ENCODE data around the gene NAP1L1. TPM values are rescaled to one million over a fixed set of nuclear protein-coding genes. Genes with fewer than 3 reads are reported as not detected.

NAP1L1 gene
- total RNA-seq, 1 experiment from 2014 or later, result 946 TPM

DNA sequence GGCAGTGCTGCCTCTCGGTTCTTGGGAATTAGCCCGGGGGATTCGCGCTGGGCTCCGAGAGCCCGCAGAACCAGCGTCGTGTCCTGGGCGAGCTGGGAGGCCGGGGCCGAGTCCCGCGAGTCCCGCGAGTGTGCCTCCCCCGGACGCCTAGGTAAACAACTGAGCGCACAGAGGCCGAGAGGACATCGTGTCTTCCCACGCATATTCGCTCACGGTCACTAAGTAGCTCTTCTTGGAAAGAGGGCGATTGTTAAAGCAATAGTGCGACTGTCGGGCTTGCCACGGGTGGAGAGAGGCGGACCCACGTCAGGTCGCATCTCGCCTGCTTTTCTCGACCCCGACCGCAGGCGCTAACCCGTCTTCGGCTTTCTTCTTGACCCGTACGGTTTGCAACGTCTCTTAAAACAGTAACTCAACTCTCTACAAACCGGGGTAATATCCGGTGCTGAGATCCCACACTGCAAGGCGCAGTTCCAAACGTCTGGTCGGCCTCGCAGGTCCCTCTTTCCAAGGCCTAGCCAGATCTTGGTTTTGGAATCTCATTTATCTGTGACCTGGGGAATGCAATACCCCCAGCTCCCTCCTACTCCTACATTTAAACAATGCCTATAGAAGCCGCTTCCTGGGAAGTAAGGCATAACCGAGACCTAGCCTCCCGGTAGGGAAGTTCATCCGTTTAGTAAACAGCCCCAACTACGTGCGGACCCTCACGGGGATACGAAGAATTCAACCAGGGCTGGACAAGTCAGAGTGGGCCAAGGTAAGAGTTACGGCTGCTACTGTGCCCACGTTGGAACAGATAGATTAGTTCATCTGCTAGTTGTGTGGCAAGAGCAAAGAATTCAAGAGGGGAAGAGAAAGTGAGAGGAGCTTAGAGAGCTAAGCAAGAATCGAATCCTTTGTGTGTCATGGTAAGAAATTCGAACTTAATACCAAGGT, 52.2 kb downstream of the NAP1L1 start (continued):
- TF ChIP-seq, protein P1, sequence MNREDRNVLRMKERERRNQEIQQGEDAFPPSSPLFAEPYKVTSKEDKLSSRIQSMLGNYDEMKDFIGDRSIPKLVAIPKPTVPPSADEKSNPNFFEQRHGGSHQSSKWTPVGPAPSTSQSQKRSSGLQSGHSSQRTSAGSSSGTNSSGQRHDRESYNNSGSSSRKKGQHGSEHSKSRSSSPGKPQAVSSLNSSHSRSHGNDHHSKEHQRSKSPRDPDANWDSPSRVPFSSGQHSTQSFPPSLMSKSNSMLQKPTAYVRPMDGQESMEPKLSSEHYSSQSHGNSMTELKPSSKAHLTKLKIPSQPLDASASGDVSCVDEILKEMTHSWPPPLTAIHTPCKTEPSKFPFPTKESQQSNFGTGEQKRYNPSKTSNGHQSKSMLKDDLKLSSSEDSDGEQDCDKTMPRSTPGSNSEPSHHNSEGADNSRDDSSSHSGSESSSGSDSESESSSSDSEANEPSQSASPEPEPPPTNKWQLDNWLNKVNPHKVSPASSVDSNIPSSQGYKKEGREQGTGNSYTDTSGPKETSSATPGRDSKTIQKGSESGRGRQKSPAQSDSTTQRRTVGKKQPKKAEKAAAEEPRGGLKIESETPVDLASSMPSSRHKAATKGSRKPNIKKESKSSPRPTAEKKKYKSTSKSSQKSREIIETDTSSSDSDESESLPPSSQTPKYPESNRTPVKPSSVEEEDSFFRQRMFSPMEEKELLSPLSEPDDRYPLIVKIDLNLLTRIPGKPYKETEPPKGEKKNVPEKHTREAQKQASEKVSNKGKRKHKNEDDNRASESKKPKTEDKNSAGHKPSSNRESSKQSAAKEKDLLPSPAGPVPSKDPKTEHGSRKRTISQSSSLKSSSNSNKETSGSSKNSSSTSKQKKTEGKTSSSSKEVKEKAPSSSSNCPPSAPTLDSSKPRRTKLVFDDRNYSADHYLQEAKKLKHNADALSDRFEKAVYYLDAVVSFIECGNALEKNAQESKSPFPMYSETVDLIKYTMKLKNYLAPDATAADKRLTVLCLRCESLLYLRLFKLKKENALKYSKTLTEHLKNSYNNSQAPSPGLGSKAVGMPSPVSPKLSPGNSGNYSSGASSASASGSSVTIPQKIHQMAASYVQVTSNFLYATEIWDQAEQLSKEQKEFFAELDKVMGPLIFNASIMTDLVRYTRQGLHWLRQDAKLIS (CRISPR knock-in tag; IDR thresholded peaks at IDR 0.05; ENCODE audit: borderline replicate concordance), result 0 out of 2 replicates have a peak, but pooled peaks have one; percentile 29
- TF ChIP-seq GRHL2 (CRISPR knock-in tag; IDR thresholded peaks at IDR 0.05; ENCODE audit: insufficient replicate concordance, severe bottlenecking), result no peak
- no peak for TF ChIP-seq OVOL2 (CRISPR knock-in tag; IDR thresholded peaks at IDR 0.05; ENCODE audit: borderline replicate concordance)
- TF ChIP-seq, protein P2, sequence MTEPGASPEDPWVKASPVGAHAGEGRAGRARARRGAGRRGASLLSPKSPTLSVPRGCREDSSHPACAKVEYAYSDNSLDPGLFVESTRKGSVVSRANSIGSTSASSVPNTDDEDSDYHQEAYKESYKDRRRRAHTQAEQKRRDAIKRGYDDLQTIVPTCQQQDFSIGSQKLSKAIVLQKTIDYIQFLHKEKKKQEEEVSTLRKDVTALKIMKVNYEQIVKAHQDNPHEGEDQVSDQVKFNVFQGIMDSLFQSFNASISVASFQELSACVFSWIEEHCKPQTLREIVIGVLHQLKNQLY (CRISPR knock-in tag; IDR thresholded peaks at IDR 0.05), result no peak
- TF ChIP-seq, protein P3, sequence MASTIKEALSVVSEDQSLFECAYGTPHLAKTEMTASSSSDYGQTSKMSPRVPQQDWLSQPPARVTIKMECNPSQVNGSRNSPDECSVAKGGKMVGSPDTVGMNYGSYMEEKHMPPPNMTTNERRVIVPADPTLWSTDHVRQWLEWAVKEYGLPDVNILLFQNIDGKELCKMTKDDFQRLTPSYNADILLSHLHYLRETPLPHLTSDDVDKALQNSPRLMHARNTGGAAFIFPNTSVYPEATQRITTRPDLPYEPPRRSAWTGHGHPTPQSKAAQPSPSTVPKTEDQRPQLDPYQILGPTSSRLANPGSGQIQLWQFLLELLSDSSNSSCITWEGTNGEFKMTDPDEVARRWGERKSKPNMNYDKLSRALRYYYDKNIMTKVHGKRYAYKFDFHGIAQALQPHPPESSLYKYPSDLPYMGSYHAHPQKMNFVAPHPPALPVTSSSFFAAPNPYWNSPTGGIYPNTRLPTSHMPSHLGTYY (CRISPR knock-in tag; IDR thresholded peaks at IDR 0.05), result 0 out of 2 replicates have a peak, but pooled peaks have one; percentile 28
- TF ChIP-seq, protein P4, sequence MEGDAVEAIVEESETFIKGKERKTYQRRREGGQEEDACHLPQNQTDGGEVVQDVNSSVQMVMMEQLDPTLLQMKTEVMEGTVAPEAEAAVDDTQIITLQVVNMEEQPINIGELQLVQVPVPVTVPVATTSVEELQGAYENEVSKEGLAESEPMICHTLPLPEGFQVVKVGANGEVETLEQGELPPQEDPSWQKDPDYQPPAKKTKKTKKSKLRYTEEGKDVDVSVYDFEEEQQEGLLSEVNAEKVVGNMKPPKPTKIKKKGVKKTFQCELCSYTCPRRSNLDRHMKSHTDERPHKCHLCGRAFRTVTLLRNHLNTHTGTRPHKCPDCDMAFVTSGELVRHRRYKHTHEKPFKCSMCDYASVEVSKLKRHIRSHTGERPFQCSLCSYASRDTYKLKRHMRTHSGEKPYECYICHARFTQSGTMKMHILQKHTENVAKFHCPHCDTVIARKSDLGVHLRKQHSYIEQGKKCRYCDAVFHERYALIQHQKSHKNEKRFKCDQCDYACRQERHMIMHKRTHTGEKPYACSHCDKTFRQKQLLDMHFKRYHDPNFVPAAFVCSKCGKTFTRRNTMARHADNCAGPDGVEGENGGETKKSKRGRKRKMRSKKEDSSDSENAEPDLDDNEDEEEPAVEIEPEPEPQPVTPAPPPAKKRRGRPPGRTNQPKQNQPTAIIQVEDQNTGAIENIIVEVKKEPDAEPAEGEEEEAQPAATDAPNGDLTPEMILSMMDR (IDR thresholded peaks at IDR 0.05), result no peak
- no peak for TF ChIP-seq ZNF671 (CRISPR knock-in tag; IDR thresholded peaks at IDR 0.05)
- TF ChIP-seq ELF4 (CRISPR knock-in tag; IDR thresholded peaks at IDR 0.05; ENCODE audit: low read depth), result no peak
- no peak for TF ChIP-seq RORB (CRISPR knock-in tag; IDR thresholded peaks at IDR 0.05)
- 0 out of 2 replicates have a peak, but pooled peaks have one; percentile 8 for TF ChIP-seq TEAD4 (CRISPR knock-in tag; IDR thresholded peaks at IDR 0.05)
- no peak for TF ChIP-seq ZNF416 (CRISPR knock-in tag; IDR thresholded peaks at IDR 0.05)
- TF ChIP-seq, protein P5, sequence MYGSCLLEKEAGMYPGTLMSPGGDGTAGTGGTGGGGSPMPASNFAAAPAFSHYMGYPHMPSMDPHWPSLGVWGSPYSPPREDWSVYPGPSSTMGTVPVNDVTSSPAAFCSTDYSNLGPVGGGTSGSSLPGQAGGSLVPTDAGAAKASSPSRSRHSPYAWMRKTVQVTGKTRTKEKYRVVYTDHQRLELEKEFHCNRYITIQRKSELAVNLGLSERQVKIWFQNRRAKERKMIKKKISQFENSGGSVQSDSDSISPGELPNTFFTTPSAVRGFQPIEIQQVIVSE (CRISPR knock-in tag; IDR thresholded peaks at IDR 0.05; ENCODE audit: borderline replicate concordance), result 0 out of 2 replicates have a peak, but pooled peaks have one; percentile 3
- 0 out of 2 replicates have a peak, but pooled peaks have one; percentile 33 for TF ChIP-seq FOXK1 (CRISPR knock-in tag; IDR thresholded peaks at IDR 0.05)
- no peak; the same call in 1 of the 2 replicates for TF ChIP-seq CREM (CRISPR knock-in tag; IDR thresholded peaks at IDR 0.05)
- TF ChIP-seq, protein P6, sequence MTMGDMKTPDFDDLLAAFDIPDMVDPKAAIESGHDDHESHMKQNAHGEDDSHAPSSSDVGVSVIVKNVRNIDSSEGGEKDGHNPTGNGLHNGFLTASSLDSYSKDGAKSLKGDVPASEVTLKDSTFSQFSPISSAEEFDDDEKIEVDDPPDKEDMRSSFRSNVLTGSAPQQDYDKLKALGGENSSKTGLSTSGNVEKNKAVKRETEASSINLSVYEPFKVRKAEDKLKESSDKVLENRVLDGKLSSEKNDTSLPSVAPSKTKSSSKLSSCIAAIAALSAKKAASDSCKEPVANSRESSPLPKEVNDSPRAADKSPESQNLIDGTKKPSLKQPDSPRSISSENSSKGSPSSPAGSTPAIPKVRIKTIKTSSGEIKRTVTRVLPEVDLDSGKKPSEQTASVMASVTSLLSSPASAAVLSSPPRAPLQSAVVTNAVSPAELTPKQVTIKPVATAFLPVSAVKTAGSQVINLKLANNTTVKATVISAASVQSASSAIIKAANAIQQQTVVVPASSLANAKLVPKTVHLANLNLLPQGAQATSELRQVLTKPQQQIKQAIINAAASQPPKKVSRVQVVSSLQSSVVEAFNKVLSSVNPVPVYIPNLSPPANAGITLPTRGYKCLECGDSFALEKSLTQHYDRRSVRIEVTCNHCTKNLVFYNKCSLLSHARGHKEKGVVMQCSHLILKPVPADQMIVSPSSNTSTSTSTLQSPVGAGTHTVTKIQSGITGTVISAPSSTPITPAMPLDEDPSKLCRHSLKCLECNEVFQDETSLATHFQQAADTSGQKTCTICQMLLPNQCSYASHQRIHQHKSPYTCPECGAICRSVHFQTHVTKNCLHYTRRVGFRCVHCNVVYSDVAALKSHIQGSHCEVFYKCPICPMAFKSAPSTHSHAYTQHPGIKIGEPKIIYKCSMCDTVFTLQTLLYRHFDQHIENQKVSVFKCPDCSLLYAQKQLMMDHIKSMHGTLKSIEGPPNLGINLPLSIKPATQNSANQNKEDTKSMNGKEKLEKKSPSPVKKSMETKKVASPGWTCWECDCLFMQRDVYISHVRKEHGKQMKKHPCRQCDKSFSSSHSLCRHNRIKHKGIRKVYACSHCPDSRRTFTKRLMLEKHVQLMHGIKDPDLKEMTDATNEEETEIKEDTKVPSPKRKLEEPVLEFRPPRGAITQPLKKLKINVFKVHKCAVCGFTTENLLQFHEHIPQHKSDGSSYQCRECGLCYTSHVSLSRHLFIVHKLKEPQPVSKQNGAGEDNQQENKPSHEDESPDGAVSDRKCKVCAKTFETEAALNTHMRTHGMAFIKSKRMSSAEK (CRISPR knock-in tag; IDR thresholded peaks at IDR 0.05; ENCODE audit: borderline replicate concordance), result no peak
- no peak for TF ChIP-seq JAZF1 (CRISPR knock-in tag; IDR thresholded peaks at IDR 0.05)

Measured in WTC11 (cell line).